Inflammatory macrophage treated with lipopolysaccharide for 4 hours (primary cell): Measurements from ENCODE around the gene AXIN1.

Experiments used
- DNase-seq: peaks from one replicate; pipeline ENCODE4 v3.0.0-alpha.2; 2020

The AXIN1 gene

DNA sequence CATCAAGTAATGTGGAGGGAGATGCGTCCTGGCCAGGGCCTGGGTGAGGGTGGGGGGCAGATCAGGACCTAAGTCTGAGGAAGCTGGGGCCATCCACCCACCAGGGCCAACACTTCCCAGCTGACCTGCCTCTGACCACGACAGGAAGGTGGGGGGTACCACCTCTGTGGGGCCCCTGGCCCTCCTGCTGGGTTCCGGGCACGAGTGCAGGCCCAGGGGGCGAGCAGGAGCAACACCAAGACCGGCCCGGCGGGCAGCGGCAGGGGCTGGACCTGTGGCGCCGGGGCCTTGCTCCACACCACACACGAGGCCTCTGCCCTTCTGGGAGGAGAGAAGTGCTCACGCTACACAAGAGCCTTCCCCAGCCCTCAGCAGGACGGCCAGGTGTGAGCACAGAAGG lies 56.2 kb downstream of the AXIN1 start:
- no peak for DNase-seq

DNA sequence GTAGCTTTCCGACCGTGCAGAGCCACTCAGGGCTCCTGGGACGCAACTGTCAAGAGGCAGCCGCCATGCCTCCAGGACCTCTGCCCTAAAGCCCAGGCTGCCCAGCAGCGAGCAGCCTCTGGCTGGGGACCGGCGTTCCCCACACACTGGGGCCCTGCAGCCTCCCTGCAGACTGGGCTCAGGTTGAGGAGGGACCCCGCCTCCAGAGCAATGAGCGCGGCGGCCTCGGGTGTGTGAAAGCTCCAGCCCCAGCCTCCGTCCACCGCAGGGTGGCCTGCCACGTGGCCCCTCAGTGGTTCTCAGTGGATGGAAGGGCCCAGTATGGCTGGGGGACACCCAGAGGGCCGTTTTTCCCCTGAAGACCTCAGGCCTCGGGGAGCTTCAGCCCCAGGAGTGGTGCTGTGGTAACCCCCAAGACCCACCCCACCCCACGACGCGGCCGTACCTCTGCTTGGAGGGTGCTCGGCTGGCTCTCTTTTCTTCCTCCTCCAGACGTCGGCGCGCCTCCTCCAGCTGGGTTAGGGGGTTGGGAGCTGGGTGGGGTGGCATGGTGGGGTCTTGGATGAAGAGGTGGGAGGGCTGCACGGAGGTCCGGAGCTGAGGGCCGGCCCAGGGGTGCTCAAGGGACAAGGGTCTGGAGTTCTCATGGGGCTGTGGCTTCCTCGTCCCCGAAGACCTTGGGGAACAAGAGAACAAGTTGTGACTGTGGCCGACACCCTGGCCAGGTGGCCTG lies 59.3 kb downstream of the AXIN1 start:
- no peak for DNase-seq

DNA sequence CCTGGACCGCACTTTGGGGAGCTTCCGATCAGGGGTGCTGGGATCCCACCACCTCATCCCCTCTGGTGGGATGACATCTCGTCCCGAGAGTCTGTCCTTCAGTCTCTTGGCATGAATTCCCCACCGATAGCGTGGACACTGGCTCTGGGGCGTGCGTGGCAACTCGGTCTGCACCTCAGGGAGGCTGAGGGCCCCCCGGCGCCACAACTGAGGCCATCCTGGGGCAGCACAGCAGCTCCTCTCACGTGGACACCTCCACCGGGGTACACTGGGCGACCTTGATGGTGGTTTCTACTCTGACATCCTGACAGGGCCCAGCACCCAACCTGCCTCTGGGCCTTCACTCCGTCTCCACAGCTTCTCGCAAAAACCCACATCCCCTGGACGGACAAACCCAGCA lies 61.0 kb downstream of the AXIN1 start:
- DNase-seq: no peak

DNA sequence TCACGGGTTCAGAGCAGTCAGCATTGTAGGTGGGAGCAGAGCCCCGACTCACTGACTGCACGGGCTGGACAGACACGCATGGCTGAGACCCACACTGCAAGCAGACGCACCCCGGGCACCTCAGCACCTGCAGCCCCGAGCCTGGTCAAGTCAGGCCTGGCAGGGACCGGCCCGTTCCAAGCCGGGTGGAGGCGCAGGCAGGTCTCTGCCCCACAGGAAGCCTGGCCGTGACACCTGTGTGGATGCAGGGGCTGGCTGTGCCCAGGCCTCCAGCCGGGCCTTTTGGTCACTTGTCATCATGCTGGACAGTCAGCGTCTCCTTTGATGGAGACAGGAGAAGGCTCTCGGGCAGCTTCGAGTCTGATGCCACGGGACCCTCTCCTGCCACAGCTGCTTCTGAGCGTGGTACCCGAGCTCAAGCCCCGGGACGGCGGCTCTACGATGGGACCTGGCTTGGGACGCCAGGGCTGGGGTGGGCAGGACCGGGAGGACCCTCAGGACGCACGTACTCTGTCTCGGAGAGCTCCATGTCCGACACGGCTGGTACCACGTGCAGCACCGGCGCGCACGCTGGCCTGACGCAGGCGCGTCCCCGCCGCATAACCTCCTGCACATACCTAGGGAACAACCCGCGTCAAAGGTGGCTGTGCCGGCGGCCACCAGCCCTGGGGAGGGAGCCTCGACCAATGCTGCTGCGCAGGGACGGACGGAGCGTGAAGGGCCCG lies 61.7 kb downstream of the AXIN1 start:
- DNase-seq: no peak

DNA sequence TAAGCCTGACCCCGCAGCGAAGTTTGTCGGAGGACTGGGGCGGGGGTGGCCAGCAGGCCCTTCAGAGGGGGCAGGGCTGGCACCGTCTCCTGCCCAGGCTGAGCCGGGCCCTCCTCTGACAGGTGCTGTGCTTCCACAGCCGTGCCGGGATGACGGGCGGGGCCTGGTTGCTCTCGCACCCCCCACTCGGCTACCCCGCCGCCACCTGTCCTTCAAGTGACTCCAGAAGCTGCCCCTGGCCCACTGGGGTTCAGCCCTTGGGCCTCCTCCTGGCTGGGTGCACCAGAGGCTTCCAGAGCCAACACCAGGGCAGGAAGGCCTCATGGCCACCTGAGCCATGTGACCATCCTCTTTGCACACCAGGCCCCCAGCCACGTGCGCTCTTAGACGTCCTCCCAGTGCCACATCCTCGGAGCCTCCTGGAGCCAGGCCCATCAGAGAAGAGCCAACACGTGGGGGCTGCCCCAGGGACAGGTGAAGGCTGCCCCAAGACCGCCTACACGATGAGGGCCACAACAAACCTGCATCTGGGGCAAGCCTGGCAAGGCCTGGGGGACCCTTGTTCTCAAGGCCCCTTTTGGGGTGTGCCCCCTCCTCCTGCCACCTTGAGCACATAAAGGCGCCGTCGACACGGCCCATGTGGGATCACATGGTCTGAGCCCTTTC lies 62.4 kb downstream of the AXIN1 start:
- DNase-seq: no peak

DNA sequence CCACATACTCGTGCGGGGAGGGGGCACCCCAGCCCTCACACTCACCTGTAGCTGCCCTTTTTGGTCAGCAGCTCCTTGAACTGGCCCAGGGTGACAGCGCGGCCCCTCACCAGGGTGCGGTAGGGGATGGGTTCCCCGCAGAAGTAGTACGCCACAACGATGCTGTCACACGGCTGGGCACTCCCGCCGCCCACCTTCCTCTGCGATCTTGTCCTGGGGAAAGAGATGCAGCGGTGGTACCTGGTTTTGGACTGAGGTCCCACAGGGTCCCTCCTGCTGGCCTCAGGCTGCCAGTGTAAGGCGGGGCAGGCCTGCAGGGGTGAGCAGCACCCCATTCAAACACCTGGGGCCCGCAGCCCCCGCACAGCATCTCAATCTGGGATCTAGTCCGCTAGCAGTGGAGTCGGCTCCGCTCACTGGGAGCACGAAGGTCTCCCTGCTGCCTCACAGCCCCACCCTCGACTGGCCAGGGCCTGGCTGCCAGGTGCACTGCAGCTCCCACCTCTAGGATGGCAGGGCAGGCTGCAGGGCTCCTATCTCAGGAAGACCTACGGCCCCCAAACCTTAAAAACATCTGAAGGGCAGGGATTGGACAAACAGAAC lies 63.0 kb downstream of the AXIN1 start:
- no peak for DNase-seq

DNA sequence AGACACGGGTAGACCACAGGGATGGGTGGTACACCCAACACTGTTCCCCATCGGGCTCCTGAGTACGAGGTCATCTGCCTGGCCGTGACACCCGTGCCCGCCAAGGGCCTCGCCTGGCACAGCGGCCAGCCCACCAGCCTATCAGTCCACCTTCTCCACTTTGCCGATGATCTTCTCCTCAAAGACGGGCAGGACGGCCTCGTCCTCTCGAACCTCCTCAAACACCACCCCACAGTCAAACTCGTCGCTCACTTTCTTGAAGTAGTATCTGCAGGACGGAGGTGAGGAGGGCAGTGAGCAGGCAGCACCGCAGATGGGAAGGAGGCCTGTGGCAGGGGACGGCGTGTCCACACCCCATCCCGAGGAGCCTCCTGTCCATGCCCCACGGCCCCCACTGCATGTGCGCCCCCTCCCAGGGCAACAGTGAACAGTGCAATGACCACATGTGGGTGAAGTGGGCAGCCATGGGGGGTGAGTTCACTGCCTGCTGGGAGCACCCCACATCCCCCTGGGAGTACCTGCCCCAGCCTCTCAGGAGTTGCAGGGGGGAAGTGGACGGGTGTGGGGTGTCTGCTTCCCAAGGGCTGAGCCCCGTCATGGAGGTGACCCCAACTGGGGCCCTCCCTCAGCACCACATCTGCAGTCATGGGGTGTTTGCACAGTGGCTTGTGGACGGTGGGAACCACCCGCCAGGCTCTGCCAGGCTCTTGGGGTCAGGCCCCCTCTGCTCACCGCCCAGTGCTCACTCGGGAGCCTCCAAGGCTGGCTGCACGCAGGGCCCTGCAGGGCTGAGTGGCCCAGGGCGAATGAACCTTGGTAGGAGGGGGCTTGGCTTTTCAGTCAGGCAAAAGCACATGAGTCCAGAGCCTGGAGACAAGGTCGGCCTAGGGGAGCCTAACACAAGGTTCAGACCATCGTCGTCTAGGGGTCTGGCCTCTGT lies 64.3 kb downstream of the AXIN1 start:
- no peak for DNase-seq

DNA sequence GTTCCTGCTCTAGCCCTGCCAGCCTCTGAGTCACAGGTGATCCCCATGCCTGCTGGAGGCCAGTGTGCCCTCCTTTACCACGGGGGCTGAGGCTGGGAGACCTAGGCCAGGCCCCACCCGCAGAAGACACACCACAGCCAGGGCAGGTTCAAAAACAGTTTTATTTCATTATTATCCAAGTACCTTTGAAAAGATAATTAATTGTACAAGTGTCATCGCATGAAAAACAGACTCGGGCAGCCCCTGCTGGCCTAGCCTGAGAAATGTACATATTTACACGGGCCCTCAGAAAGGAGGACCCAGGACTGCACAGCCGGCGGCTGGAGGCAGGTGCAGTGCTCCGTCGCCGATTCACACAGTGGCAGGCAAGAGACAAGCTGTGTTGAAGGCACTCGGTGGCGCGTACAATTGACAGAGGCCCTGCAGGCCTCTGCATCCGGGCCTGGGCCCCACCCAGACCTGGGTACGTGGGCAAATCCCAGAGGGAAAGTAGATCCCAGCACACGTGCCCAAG lies 65.2 kb downstream of the AXIN1 start:
- DNase-seq: no peak

DNA sequence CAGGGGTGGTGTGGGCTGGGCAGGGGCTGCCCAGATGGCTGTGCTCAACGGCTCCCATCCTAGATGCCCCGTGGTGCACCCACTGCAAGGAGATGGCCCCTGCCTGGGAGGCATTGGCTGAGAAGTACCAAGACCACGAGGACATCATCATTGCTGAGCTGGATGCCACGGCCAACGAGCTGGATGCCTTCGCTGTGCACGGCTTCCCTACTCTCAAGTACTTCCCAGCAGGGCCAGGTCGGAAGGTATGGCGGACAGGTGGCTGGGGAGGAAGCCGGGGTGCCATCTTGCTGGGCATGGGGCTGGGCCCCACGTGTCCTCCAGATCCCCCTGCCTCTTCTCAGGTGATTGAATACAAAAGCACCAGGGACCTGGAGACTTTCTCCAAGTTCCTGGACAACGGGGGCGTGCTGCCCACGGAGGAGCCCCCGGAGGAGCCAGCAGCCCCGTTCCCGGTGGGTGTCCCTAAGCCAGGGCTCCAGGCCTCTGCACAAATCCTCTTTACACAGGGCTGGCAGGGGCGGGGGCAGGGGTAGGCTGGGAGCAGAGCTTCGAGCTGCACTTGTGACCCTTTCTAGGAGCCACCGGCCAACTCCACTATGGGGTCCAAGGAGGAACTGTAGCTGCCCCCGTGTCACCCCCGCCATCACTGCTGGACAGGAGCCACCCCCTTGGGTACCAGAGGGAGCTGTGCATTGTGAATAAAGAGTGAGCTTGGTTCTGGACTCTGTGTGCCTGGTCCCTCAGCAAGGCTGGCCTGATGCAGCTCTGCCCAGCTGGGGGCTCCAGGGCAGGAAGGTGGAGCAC lies 65.8 kb downstream of the AXIN1 start:
- DNase-seq: no peak

DNA sequence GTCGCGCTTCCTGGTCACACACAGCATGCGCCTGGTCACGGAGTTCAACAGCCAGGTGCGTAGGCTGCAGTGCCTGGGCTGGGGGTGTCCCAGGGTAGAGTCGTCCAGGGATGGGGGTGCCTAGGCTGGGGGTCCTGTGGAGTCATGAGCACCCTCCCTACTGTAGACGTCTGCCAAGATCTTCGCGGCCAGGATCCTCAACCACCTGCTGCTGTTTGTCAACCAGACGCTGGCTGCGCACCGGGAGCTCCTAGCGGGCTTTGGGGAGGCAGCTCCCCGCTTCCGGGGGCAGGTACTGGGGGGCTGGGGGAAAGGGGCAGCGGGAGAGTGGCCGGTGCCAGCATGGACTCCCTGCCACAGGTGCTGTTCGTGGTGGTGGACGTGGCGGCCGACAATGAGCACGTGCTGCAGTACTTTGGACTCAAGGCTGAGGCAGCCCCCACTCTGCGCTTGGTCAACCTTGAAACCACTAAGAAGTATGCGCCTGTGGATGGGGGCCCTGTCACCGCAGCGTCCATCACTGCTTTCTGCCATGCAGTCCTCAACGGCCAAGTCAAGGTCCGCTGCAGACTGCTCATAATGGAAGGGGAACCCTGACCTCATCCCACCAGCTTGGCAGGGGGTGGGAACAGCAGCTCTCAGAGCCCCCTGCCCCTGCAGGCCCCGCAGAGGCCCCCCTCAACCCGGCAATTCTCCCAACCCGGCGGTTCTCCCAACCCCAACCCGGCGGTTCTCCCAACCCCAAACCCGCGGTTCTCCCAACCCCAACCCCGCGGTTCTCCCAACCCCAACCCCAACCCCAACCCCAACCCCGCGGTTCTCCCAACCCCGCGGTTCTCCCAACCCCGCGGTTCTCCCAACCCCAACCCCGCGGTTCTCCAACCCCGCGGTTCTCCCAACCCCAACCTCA lies 67.1 kb downstream of the AXIN1 start:
- no peak for DNase-seq

DNA sequence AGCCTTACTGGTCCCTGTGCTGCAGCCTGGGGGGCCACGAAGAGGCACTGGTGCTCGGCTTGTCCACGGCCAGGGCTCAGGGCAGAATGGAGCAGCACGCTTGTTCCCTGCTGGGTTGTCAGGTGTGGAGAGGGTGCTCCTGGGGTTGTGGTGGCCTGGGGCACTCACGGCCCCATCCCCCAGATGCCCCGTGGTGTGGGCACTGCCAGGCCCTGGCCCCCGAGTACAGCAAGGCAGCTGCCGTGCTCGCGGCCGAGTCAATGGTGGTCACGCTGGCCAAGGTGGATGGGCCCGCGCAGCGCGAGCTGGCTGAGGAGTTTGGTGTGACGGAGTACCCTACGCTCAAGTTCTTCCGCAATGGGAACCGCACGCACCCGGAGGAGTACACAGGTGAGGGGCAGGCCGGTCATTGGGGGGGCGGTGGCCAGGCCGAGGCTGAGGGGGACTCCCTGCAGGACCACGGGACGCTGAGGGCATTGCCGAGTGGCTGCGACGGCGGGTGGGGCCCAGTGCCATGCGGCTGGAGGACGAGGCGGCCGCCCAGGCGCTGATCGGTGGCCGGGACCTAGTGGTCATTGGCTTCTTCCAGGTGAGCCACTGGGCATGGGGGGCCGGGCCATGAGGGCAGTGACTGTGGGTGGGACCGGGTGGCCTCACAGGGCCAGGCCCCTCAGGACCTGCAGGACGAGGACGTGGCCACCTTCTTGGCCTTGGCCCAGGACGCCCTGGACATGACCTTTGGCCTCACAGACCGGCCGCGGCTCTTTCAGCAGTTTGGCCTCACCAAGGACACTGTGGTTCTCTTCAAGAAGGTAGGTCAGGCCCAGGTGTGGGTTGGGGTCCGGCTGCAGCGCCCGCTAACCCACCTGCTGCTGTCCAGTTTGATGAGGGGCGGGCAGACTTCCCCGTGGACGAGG lies 68.1 kb downstream of the AXIN1 start:
- no peak for DNase-seq

DNA sequence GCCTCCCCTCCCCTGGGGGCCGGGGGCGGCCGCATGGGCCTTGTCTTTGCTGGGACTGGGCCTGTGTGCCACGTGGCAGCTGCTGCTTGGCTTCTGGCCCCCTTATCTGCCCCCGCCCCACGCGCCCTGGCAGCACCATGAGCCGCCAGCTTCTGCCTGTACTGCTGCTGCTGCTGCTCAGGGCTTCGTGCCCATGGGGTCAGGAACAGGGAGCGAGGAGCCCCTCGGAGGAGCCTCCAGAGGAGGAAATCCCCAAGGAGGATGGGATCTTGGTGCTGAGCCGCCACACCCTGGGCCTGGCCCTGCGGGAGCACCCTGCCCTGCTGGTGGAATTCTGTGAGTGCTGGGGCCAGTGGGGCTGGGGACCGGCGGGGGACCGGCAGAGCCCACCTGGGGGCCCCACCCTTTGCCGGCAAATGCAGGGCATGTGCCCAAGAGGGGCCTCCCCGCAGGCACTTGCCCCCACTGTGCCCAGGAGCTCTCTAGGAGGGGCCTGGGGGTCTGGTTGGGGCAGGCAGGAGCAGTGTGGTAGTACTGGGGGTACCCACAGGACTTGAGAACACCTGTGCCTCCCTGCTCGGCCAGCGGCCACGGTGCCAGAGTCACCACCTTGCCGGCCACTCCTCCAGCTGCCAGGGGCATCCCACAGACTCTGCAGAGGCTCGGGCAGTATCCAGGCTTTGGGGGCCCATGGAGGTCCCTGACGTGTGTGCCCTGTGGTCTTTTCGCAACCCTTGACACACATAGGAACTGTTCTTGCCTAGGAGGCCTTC lies 69.3 kb downstream of the AXIN1 start, which contains the start of gene PDIA2:
Gene PDIA2, plus strand, starts transcription at position 132 of the 773 bp plus-strand sequence. Its CDS starts 6 bp downstream, at position 138.
- no peak for DNase-seq

DNA sequence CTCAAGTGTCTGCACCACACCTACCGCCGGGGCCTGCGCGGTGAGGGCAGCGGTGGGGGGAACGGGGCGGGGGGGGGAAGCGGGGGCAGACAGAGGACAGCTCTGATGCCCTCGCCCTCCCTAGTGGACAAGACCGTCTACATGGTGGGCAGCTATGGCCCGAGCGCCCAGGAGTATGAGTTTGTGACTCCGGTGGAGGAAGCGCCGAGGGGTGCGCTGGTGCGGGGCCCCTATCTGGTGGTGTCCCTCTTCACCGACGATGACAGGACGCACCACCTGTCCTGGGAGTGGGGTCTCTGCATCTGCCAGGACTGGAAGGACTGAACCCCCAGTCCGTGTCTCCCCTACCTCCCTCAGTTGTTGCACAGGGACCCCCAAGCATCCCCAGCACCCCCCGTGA lies 70.0 kb downstream of the AXIN1 start:
- DNase-seq: no peak

DNA sequence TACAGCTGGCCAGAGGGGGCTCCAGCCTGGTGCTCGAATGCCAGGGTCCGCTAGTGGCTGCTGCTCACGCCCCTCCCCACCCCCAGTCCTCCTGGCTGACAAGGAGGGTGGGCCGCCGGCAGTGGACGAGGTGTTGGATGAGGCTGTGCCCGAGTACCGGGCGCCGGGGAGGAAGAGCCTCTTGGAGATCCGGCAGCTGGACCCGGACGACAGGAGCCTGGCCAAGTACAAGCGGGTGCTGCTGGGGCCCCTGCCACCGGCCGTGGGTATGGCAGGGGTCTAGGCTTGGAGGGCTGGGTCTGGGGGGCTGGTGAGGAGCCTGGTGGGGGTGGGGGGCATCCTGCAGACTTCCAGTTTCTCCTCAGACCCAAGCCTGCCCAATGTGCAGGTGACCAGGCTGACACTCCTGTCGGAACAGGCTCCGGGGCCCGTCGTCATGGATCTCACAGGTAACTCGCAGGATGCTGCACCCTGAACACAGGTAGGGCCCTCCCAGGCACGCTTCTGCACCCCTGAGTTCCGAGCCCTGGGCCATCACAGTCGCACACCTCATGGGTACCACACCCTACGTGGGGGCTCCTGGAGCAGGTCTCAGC lies 70.8 kb downstream of the AXIN1 start:
- no peak for DNase-seq

DNA sequence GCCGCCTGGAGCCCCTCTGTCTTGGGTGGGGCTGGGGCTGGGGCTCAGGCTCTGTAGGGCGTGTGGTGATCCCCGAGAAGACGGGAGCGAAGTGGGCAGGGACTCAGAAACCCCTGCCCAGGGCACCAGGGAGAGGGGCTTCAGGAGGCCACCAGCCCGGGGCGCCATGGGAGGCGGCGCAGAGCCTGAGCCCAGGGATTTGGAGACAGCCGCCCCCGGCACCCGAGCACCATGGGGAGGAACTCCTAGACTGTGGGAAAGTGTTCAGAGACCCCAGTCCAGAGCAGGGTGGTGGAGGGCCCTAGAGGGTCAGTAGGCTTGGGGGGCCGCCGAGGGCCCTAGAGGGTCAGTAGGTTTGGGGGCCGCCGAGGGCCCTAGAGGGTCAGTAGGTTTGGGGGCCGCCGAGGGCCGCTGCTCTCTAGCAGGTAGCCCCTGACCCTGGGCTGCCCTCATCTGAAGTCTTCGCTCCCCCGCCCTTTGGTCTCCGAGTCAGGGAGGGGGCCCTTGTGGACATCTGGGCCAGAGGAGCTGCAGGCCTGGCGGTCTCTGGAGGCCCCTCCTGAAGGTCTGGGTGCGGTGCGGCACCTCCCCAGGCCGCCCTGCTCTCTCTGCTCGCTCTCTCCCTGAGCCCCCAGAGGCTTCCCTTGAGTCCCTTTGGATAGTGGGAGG lies 71.4 kb downstream of the AXIN1 start:
- DNase-seq: no peak

DNA sequence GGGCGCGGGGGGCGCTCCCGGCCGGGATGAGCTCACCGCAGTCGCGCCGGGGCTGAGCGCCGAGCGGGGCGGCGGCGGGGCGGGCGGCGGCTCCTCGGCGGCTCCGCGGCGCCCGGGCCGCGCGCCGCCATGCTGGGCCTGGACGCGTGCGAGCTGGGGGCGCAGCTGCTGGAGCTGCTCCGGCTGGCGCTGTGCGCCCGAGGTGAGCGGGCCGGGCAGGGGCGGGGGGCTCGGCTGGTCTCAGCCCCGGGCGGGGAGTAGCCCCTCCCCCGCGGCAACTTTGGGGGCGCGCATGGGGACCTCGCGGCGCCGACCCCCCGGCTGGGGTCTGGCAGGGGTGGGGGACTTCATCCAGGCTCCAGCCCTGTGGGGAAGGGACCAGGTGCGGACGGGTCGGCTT lies 72.0 kb downstream of the AXIN1 start, which contains the start of gene ARHGDIG:
Gene ARHGDIG, plus strand, starts transcription at position 40 of the 400 bp plus-strand sequence. Its CDS starts 90 bp downstream, at position 130.
- DNase-seq: no peak

DNA sequence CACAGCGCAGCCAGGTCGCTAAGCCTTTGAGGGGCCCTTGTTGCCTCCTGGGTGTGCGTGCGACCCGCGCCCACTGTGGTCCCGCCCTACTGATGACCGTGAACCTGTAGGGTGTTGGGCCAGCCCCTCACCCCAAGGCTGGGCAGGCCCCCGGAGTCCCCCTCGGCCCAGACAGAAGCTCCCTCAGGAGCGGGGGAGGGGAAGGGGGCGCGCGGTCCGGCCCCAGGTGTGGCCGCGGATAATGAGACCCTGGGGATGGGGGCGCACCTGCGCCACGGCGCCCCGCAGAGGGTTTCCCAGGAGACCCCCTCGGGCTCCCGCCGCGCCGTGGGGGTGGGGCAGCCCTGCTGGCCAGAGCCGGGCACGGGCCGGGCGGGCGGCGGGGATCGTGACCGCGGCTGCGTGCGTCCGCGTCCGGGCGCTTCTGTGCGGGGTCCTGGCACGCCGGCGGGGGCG lies 72.5 kb downstream of the AXIN1 start:
- no peak for DNase-seq
